Uterus (tissue), 2 donors: ENCODE results near the gene OCEL1.

Experiments
- CTCF ChIP-seq, 4 experiments: fragments of 200-600 bp in 2 of 4; fragments of 450-650 bp in 2 of 4; sonication (generic) in 2 of 4; IDR thresholded peaks; one replicate each; pipeline ENCODE4 v1.5.1; 2016 to 2019; ENCODE audit warnings: antibody characterized with exemption in 4 of 4, mild to moderate bottlenecking in 2 of 4, moderate library complexity in 1 of 4
- POLR2A ChIP-seq, 2 donors: fragments of 450-650 bp; IDR thresholded peaks; one replicate each; pipeline ENCODE4 v1.6.1; 2016; ENCODE audit warnings: antibody characterized with exemption in 2 of 2, mild to moderate bottlenecking in 1 of 2, moderate library complexity in 1 of 2

DNA sequence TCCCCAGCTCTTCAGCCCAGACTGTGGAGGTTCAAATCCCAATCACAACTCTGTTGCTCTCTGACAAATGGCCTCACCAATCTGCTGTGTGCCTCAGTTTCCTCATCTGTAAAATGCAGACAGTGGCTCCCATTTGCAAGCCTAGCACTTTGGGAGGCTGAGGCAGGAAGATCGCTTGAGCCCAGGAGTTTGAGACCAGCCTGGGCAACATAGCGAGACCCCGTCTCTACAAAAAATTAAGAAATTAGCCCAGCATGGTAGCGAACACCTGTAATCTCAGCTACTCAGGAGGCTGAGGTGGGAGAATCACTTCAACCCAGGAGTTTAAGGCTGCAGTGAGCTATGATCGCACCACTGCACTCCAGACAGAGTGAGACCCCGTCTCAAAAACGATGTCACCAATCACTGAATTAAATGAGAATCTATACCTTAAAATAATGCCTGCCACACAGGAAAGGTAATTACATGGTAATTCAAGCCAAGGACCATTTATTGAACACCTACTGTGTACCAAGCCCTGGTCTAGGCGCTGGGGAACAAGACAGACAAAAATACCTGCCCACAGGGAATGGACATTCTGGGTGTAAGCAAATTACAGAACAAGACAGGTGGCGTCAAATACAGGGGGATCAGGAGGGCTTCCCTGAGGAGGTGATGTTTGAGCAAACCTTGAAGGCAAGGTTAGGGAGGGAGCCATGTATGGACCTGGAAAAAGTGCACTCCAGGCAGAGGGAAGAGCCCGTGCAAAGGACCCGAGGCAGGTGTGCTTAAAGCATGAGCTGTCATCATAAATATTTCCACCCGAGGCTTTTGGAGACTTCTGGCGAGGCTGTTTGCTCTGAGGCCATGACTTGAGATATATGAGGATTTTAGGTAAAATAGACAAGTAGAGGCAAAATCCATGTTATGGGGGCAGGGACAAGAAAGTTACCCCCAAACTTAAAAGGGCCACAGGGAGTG is 12.0 kb downstream of the OCEL1 start:
- TF ChIP-seq CTCF (IDR thresholded peaks at IDR 0.05) = no peak
- no peak for TF ChIP-seq POLR2A (IDR thresholded peaks at IDR 0.05)
